SU-DHL-6 (cell line): Measurements from ENCODE around the gene MED15.

ENCODE experiments used
- EZH2phosphoT487 ChIP-seq: fragments of 200-600 bp; sonication (generic), shearing (Covaris generic); conservative IDR thresholded peaks from 2 replicates; pipeline ENCODE4 v1.6.1; 2018; ENCODE audit warnings: mild to moderate bottlenecking, antibody characterized with exemption, low read length, moderate library complexity, mixed read lengths
- TF ChIP-seq, protein P1 (sequence below): fragments of 200-600 bp; sonication (generic); IDR thresholded peaks from one replicate; pipeline ENCODE4 v1.5.1; 2017; ENCODE audit warnings: antibody characterized with exemption, mild to moderate bottlenecking, low read length, moderate library complexity; ENCODE audit not compliant: insufficient read depth, poor library complexity, severe bottlenecking

DNA sequence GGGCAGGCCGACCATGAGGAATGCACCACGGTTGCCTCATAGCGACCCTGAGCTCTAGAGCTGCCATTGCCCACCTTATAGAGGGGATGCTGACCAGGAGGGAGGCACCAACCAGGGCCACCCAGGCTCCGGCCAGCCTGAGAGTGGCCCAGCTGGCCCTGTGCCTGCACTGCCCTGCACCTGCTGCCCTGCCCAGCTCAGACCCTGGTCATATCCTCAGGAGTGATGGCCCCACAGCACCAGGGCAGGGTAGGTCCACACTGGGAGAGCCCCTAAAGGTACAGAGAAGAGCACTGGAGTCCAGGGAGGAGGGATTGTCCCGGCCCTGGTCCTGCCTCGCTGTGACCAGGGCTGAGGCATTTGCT, 127.8 kb downstream of the MED15 start:
- TF ChIP-seq EZH2phosphoT487 = no peak
- TF ChIP-seq, protein P1, sequence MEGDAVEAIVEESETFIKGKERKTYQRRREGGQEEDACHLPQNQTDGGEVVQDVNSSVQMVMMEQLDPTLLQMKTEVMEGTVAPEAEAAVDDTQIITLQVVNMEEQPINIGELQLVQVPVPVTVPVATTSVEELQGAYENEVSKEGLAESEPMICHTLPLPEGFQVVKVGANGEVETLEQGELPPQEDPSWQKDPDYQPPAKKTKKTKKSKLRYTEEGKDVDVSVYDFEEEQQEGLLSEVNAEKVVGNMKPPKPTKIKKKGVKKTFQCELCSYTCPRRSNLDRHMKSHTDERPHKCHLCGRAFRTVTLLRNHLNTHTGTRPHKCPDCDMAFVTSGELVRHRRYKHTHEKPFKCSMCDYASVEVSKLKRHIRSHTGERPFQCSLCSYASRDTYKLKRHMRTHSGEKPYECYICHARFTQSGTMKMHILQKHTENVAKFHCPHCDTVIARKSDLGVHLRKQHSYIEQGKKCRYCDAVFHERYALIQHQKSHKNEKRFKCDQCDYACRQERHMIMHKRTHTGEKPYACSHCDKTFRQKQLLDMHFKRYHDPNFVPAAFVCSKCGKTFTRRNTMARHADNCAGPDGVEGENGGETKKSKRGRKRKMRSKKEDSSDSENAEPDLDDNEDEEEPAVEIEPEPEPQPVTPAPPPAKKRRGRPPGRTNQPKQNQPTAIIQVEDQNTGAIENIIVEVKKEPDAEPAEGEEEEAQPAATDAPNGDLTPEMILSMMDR = no peak
